Bronchial epithelial cell (primary cell): ENCODE measurements around the gene ADAMTS1. TPM values are rescaled to one million over a fixed set of nuclear protein-coding genes. Genes with fewer than 3 reads are reported as not detected.

ENCODE experiments used
- DNase-seq: peaks from one replicate; pipeline ENCODE4 v3.0.0-alpha.2; 2010; ENCODE audit warnings: low read depth
- FAIRE-seq: peaks from 2 replicates; lab custom pipeline; 2011; peaks lifted over from hg19 to GRCh38; lab: Jason Lieb, UNC
- H3K27me3 ChIP-seq: 2 replicates; pipeline ENCODE4 v1.5.1; 2011; ENCODE audit warnings: low read length; ENCODE audit not compliant: control insufficient read depth, insufficient read depth
- H3K36me3 ChIP-seq: 2 replicates; pipeline ENCODE4 v1.5.1; 2011; ENCODE audit warnings: low read length; ENCODE audit not compliant: control insufficient read depth, insufficient read depth
- H3K4me3 ChIP-seq: 2 replicates; pipeline ENCODE4 v1.5.1; 2011; ENCODE audit warnings: mild to moderate bottlenecking, low read depth, low read length, control low read depth
- total RNA-seq: library from RNA; depleted of rRNA; stranded (reverse); fragments of >200 nt; gene quantifications from 2 replicates; pipeline ENCODE4 v1.2.1, GENCODE V29; 2014
- TF ChIP-seq, protein P1 (sequence below): IDR thresholded peaks from 2 replicates; pipeline ENCODE4 v1.5.1; 2011; ENCODE audit warnings: mild to moderate bottlenecking, moderate library complexity, low read length, control low read depth, inconsistent platforms; ENCODE audit not compliant: insufficient read depth, severe bottlenecking

ADAMTS1 gene
- total RNA-seq, 1 donor from 2014 or later: 124 TPM

DNA sequence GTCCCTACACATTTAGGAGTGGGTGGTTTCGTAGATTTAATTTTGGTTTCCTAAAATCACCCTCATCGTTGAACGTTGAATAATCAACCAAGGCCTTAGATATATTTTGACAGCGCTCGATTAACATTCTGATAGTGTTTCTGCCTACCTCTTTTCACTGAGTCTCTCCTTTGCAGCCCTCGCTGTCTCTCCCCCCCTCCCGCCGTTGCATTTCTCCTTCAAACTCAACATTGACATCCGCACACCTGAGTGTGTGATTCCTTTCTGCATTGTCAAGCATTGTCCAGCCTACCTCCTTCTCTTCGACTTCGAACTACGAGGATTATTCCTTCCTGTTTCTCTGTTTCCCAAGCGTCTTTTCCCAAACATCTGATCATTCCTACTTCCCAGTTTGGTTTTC lies 1.8 kb upstream of the ADAMTS1 start:
- Histone ChIP-seq H3K36me3 (peaks cover 4% of the 10 kb centered on the region), H3K4me3 (no peak overlapping the region), H3K27me3 (no peaks in the 10 kb centered on the region)
- TF ChIP-seq, protein P1, sequence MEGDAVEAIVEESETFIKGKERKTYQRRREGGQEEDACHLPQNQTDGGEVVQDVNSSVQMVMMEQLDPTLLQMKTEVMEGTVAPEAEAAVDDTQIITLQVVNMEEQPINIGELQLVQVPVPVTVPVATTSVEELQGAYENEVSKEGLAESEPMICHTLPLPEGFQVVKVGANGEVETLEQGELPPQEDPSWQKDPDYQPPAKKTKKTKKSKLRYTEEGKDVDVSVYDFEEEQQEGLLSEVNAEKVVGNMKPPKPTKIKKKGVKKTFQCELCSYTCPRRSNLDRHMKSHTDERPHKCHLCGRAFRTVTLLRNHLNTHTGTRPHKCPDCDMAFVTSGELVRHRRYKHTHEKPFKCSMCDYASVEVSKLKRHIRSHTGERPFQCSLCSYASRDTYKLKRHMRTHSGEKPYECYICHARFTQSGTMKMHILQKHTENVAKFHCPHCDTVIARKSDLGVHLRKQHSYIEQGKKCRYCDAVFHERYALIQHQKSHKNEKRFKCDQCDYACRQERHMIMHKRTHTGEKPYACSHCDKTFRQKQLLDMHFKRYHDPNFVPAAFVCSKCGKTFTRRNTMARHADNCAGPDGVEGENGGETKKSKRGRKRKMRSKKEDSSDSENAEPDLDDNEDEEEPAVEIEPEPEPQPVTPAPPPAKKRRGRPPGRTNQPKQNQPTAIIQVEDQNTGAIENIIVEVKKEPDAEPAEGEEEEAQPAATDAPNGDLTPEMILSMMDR: no peak
- DNase-seq: no peak
- FAIRE-seq: no peak

DNA sequence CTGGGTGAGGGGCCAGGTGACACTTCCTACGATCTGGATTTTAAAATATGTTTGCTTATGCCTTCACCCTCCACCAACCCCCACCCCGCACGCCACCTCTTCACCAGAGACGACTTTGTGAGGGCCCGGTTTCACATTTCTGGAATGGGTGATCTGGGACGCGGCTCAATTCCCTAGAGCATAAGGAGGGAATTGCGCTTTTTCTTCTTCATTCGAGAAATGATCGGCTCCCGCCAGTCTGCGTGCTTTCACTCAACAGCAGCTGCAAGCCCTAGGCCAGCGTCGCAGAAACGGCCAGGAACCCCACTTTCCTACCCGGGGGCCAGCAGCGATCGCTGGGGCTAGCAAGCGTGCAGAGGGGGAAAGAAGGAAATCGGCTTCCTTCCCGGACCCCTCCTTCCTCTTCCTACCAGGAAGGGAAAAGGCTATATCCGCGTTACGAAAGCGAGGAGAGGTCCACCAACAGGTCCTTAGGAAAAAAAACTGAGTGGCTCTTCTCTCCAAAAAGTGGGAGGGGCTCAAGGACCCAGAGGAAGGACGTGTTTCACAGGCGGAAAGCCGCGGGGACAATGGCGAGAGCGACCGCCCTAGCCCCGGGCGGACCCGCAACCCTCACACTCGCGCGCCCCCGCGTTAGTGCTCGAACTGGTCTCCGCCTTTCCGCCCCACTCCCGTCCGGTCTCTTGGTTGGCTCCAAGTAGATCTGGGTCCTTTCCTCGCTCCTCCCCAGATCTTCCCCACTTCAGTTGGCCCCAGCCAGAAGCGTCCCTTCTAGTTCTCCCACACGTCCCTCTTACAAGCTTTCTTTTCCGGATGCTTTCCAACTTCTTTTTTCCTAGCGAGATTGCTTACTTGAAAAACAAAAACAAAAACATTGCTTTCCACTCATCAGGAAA lies 1.1 kb upstream of the ADAMTS1 start:
- DNase-seq (peak; percentile 49), FAIRE-seq (no peak)
- Histone ChIP-seq H3K4me3 (peak overlapping the region; percentile 74), H3K27me3 (no peaks in the 10 kb centered on the region), H3K36me3 (peaks cover 4% of the 10 kb centered on the region)
- TF ChIP-seq, protein P1: peak; percentile 36

DNA sequence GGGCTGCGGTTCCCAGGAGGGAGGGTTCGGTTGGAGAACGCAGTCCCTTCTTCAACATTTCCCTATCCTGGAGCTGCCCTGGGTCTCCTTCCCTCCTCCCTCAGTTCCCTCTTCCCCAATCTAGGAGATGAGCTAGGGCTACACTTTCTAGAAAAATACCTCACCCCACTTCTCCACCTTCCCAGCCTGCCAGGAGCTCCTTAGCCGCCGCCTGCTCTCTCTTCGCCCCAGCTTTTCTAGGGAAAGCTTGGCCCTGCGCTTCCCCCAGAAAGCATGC lies 488 bp upstream of the ADAMTS1 start:
- TF ChIP-seq, protein P1: no peak
- no peak for FAIRE-seq
- peak overlapping the region; percentile 74 for H3K4me3 ChIP-seq
- no peaks in the 10 kb centered on the region for H3K27me3 ChIP-seq
- no peak for DNase-seq
- H3K36me3 ChIP-seq: peaks cover 4% of the 10 kb centered on the region

DNA sequence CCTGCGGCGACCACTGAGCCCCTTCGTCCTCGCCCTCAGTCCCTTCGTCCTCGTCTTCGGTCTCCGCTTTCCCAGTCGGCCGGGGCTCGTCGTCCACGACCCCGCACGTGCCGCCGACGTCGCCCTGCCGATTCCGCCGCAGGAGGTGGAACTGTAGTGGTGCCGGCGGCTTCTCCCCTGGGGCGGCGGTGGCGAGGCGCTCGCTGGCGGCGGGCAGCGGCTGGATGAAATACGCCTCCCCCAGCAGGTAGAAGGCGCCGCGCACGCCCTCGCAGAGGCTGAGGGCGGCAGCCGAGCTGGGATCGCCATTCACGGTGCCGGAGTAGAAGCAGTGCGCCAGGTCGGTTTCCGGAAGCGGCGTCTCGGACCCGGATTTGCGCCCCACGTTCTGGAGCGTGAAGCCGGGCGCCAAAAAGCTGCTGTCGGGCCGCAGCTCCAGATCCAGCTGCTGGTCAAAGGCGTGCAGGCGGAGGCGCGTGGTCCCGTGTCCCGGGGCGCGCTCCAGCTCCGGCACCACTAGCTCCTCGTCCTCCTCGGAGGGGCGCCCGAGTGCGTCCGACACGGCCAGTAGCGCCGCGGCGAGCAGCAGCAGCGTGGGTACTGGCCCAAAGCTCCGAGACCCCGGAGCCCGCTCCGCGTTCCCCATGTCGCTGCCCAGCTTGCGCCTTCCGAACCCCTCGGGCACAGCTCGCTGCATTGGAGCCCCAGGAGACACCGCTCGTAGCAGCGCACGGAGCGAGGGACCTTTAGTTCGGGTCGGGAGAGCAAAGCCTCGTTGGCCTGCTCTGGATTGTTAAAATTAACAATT lies 747 bp downstream of the ADAMTS1 start:
- H3K36me3 ChIP-seq: peaks cover 10% of the 10 kb centered on the region
- FAIRE-seq (no peak), DNase-seq (no peak)
- peak overlapping the region; percentile 74 for H3K4me3 ChIP-seq
- TF ChIP-seq, protein P1: peak; percentile 8
- no peaks in the 10 kb centered on the region for H3K27me3 ChIP-seq

DNA sequence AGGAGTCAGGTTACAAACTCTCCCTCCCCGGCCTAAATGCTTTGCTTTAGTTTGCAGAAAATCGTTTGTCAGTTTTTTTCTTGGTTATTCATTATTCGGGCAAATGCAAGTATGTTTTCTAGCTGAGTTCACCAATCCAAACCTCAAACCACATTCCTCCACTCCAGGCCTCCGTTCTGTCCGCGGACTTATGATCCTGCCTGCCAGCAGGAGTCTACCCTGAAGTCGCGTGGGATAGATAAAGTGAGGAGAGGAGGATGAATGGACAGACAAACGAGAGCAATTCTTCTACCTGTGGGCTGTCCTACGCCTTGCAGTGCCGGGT lies 1.3 kb downstream of the ADAMTS1 start:
- Histone ChIP-seq H3K4me3 (peak overlapping the region; percentile 74), H3K27me3 (no peaks in the 10 kb centered on the region), H3K36me3 (peaks cover 10% of the 10 kb centered on the region)
- FAIRE-seq: no peak
- TF ChIP-seq, protein P1: no peak
- DNase-seq: peak; percentile 25
